ENCODE results near the gene BZW1. TPM values are rescaled to one million over a fixed set of nuclear protein-coding genes. Genes with fewer than 3 reads are reported as not detected.

Gene BZW1
- total RNA-seq, 2 donors from 2014 or later, result 219 to 232 TPM

DNA sequence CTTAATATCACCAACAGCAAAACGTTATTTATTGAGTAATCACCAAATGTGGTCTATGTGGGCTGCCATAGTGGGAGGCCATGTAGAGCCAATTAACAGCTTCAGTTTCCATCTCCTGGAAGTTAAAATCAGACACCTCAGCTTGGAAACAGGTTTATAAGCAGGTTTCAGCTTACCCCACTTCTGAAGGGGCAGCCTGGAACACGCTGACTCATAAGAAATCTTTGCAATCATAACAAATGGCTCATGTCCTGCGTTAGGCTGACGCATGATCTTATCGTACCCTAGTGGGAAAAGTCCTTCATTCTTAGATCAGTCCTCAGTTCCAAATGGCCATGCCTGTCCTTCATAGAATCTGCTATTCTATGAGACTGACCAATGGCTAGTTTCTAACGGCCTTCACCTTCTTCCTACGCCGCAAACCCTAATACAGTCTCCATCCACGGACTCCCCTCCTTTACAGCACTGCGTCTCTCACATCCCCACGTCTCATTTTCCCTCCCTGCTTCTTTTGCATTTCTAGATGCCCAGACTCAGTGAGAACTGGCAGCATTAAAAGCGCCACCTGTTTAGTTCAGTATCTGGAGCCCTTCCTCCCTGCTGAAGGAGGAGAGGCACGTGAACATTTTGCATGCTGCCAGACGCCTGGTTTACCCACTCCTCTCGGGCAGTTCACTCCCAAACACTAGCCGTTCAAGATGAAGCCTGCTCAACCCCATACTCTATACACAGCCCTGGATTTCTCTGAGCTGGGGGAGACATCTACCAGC lies 24.2 kb upstream of the BZW1 start:
- Histone ChIP-seq H3K4me3 (no peak overlapping the region), H3K4me1 (replicated peaks) (no peaks in the 10 kb centered on the region), H3K36me3 (no peaks in the 10 kb centered on the region), H3K27me3 (replicated peaks; ENCODE audit: insufficient read depth) (no peaks in the 10 kb centered on the region), H3K9me3 (no peaks in the 10 kb centered on the region), H3K27ac (peak overlapping the region; percentile 51 to 67)
- TF ChIP-seq, protein P1, sequence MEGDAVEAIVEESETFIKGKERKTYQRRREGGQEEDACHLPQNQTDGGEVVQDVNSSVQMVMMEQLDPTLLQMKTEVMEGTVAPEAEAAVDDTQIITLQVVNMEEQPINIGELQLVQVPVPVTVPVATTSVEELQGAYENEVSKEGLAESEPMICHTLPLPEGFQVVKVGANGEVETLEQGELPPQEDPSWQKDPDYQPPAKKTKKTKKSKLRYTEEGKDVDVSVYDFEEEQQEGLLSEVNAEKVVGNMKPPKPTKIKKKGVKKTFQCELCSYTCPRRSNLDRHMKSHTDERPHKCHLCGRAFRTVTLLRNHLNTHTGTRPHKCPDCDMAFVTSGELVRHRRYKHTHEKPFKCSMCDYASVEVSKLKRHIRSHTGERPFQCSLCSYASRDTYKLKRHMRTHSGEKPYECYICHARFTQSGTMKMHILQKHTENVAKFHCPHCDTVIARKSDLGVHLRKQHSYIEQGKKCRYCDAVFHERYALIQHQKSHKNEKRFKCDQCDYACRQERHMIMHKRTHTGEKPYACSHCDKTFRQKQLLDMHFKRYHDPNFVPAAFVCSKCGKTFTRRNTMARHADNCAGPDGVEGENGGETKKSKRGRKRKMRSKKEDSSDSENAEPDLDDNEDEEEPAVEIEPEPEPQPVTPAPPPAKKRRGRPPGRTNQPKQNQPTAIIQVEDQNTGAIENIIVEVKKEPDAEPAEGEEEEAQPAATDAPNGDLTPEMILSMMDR (IDR thresholded peaks at IDR 0.05), result no peak
- TF ChIP-seq POLR2A (IDR thresholded peaks at IDR 0.05), result peak; percentile 25
- 31% methylated on average over 16 of the region's 16 CpGs for WGBS
- intact Hi-C loops (cut with DNase I), result no loop called here
- DNase-seq (ENCODE audit: low spot score), result peak; percentile 25

DNA sequence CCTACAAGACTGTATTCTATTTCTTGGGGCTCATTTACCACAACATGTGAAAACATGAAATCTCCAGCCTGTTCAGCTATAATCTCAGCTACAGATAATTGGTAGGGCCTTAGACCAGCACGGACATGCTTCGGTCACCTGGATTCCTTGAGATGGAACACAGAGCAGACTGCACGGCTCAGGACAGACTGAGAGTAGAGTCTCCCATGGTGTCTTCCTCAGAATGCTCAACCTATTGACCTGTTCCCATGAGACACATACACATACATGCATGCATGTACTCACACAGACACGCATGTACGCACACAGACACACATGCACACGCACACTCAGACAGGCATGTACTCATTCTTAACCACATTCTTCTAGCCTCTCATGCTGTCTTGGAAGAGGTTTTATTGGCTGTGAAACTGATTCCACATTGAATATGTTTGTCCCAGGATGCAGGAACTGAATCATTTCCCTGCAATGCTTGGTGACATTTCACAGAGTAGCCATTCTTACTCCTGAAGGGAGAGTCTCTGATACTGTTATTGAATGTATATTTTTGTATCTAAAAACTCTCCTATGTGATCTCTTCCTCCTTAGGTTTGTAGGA lies 23.5 kb upstream of the BZW1 start:
- peak; percentile 17 for DNase-seq (ENCODE audit: low spot score)
- Histone ChIP-seq H3K9me3 (no peaks in the 10 kb centered on the region), H3K4me3 (no peak overlapping the region), H3K36me3 (no peaks in the 10 kb centered on the region), H3K4me1 (replicated peaks) (no peaks in the 10 kb centered on the region), H3K27ac (peak overlapping the region; percentile 51 to 67), H3K27me3 (replicated peaks; ENCODE audit: insufficient read depth) (no peaks in the 10 kb centered on the region)
- TF ChIP-seq POLR2AphosphoS5 (IDR thresholded peaks at IDR 0.05) (no peak), POLR2A (IDR thresholded peaks at IDR 0.05) (no peak)
- TF ChIP-seq, protein P1 (IDR thresholded peaks at IDR 0.05), result no peak
- 56% methylated on average over 6 of the region's 6 CpGs for WGBS
- intact Hi-C loops (cut with DNase I), result no loop called here

DNA sequence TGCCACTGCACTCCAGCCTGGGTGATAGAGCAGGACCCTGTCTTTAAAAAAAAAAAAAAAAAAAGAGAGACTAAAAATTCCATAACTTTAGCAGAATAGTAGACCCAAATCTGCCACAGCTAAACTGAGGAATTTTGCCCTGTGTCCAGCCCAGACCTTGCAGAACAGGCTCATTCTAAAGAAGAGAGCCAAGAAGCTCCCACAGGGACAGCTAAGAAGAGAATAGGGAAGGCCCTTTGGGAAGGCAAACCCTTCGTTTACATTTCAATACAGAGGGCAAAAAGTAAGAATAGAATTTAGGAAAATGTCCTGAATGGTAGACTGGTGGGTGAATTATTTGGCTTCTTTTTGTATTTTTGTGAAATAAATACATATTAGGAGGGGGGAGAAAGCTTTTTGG lies 21.5 kb upstream of the BZW1 start:
- no peak for DNase-seq (ENCODE audit: low spot score)
- Histone ChIP-seq H3K4me3 (no peak overlapping the region), H3K36me3 (no peaks in the 10 kb centered on the region), H3K27ac (no peak overlapping the region), H3K9me3 (no peaks in the 10 kb centered on the region), H3K27me3 (replicated peaks; ENCODE audit: insufficient read depth) (no peaks in the 10 kb centered on the region), H3K4me1 (replicated peaks) (no peaks in the 10 kb centered on the region)
- WGBS, result 74% methylated on average over 1 of the region's 1 CpG
- TF ChIP-seq, protein P1 (IDR thresholded peaks at IDR 0.05), result no peak
- TF ChIP-seq POLR2A (IDR thresholded peaks at IDR 0.05) (no peak), POLR2AphosphoS5 (IDR thresholded peaks at IDR 0.05) (no peak)
- intact Hi-C loops (cut with DNase I), result no loop called here

DNA sequence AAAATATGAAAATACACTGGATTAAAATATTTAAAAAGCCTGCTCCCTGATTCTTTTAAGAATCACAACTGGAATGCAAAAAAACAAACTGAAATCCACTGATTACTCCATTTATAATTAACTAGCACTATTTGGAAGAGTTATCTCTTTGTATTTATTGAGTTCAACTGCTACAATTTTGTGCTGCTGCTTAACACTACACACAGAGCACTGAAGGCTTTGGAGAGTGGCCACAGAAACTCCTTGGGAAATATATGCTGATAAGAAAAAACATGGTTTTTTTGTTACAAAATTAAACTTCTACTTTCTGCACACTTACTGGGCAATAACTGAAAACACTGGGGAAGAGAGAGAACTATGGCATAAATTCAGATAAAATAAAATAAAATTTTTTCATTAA lies 19.8 kb upstream of the BZW1 start:
- Histone ChIP-seq H3K4me1 (replicated peaks) (no peaks in the 10 kb centered on the region), H3K27me3 (replicated peaks; ENCODE audit: insufficient read depth) (no peaks in the 10 kb centered on the region), H3K4me3 (no peak overlapping the region), H3K27ac (no peak overlapping the region), H3K9me3 (no peaks in the 10 kb centered on the region), H3K36me3 (no peaks in the 10 kb centered on the region)
- DNase-seq (ENCODE audit: low spot score), result no peak
- intact Hi-C loops (cut with DNase I), result no loop called here
- TF ChIP-seq, protein P1 (IDR thresholded peaks at IDR 0.05), result no peak
- TF ChIP-seq POLR2AphosphoS5 (IDR thresholded peaks at IDR 0.05), result no peak

DNA sequence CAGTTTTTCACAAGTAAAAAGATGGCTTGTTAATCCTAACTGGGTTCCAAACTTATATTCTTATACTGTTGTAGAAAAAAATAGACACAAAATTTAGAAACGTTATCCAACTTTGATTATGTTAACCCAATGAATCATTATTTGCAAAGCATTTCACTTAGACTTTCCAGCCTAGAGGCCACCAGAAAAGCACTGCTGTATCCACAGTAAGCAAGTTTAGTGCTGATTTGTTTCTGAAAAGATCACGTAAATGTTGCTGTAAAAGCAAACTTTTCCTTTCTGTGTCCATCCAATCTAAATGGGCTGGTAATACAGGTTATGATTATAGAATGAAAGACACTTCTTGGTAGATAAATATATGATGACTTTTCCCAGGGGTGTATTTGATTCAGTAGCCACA lies 17.6 kb upstream of the BZW1 start:
- WGBS, result 61% methylated on average over 2 of the region's 2 CpGs
- intact Hi-C loops (cut with DNase I), result no loop called here
- Histone ChIP-seq H3K4me1 (replicated peaks) (peaks cover 7% of the 10 kb centered on the region), H3K27ac (no peak overlapping the region), H3K4me3 (no peak overlapping the region), H3K9me3 (no peaks in the 10 kb centered on the region), H3K27me3 (replicated peaks; ENCODE audit: insufficient read depth) (no peaks in the 10 kb centered on the region), H3K36me3 (no peaks in the 10 kb centered on the region)
- no peak for TF ChIP-seq POLR2A (IDR thresholded peaks at IDR 0.05)
- TF ChIP-seq POLR2AphosphoS5 (IDR thresholded peaks at IDR 0.05), result peak; percentile 3
- TF ChIP-seq, protein P1 (IDR thresholded peaks at IDR 0.05), result no peak
- no peak for DNase-seq (ENCODE audit: low spot score)

Data from prostate gland (tissue), 2 donors.